Spleen (tissue), 7 donors: ENCODE results near the gene DNAH17.

ENCODE experiments used
- CTCF ChIP-seq, 11 experiments: fragments of 200-600 bp in 7 of 11; fragments of 450-650 bp in 4 of 11; sonication (generic) in 4 of 11; IDR thresholded peaks in 8 of 11; conservative IDR thresholded peaks in 3 of 11; 1 replicate in 7 of 11; 2 replicates in 4 of 11; pipeline versions ENCODE4 v1.4.0 to v1.8.0; 2016 to 2021; ENCODE audit warnings: antibody characterized with exemption in 11 of 11, inconsistent platforms in 4 of 11, mild to moderate bottlenecking in 1 of 11
- POLR2AphosphoS5 ChIP-seq, 3 donors: sonication (generic); formaldehyde crosslinking; IDR thresholded peaks; one replicate each; pipeline ENCODE4 v1.5.1; 2017; ENCODE audit warnings: antibody characterized with exemption in 3 of 3
- donor health status: DM: no; HTN: no; CAD: no; lungs with moderate emphysema.
- donor health status: DM: no; HTN: no; CAD: no.
- donor health status: DM: no; HTN: no; CAD: no.

DNA sequence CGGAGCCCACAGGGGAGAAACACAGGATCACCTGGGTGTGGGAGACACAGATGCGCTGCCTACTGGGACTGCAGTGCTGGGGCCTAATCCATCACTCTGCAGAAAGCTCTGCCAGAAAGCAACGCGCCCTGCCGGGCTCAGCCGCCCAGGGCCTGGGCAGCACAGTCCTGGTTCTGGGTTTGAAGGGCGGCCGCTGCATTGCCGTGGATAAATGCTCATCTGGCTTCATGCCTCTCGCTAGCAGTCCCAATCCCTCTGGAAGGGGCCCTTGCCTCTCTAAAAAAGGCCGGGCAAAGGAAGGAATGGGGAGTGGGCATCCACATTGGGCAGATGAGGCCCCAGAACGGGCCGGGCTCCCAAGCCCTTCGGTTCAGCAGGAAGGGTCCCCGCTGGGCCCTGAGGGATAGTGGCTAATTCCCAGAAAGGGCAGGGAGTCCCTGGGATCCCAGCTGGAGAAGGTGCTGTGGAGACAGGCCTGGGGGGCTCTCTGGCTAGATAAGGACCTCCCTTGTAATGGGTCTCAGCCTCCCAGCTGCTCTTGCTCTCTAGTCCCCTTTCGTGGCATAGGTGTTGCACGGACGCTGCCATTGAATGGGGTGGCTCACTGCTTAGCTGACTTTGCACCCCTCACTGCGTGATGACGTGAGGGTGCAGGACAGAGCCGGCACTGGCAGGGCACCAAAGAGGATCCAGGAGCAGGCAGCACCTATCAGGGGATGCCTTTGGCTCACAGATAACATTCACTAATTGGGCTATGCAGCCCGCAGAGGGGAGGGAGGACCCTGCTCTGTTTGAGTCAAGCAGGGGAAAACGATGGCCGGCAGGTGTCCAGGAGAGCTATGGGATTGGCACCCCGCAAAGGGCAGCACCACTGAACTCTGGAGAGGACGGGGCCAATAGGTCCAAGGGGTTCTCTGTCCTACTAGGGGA, 110.1 kb downstream of the DNAH17 start:
- no peak for TF ChIP-seq POLR2AphosphoS5 (IDR thresholded peaks at IDR 0.05)
- TF ChIP-seq CTCF (IDR thresholded peaks at IDR 0.05 in 8 of 11, conservative IDR thresholded peaks at IDR 0.05 in 3 of 11): no peak
